GM23248 (cell line): ENCODE results near the gene IL32.

Experiments
- EZH2 ChIP-seq: fragments of 200-600 bp; sonication (generic); IDR thresholded peaks from 2 replicates; pipeline ENCODE4 v1.6.1; 2018; ENCODE audit warnings: antibody characterized with exemption, mild to moderate bottlenecking; ENCODE audit not compliant: insufficient read depth, poor library complexity, severe bottlenecking
- EZH2phosphoT487 ChIP-seq: fragments of 200-600 bp; sonication (generic); IDR thresholded peaks from 2 replicates; pipeline ENCODE4 v1.6.1; 2018; ENCODE audit warnings: antibody characterized with exemption, moderate library complexity, mild to moderate bottlenecking, low read depth; ENCODE audit not compliant: insufficient read depth

GRCh38 chr16:3042376-3042775 lies 23.1 kb upstream of the IL32 start:
- TF ChIP-seq EZH2 = no peak
- TF ChIP-seq EZH2phosphoT487 = no peak
